Endometrial microvascular endothelial cells (primary cell): Measurements from ENCODE around the gene ABTB1. TPM values are rescaled to one million over a fixed set of nuclear protein-coding genes. Genes with fewer than 3 reads are reported as not detected.

Experiments used
- in situ Hi-C: cut with HindIII; loops from 2 replicates; pipeline ENCODE4 v1.10.0; 2017; ENCODE audit warnings: low sequenced_read_pairs, low pct_unique_long_range_greater_than_20kb; ENCODE audit errors: inconsistent ontology term
- total RNA-seq: library from RNA; depleted of rRNA; stranded (reverse); fragments of >200 nt; gene quantifications from one replicate; pipeline ENCODE4 v1.2.3, GENCODE V29; 2015; ENCODE audit errors: inconsistent ontology term

The ABTB1 gene
- total RNA-seq, 1 donor from 2014 or later = 6.4 TPM

DNA sequence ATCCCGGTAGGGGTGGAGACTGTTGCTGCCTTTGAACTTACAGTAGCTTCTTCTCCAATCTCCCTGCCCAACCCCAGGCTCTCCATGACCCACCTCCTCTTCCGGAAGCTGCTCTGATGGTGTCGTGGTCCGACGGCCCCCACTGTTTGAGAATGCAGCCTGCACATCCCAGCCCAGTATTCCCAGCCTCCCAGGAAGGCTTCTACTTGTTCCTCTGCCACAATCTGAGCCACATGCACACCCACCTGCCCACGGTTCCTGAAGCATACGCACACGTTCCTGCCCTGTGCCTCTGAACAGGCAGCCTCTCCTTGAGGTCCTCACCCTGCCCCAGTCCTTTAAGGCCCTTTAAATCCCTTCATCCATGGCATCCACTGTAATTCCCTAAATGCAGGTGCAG is 57.4 kb downstream of the ABTB1 start:
- in situ Hi-C loops = no loop called here

Other genes with a start within 250 kb of the ABTB1 start
- gene TPRA1, start 82.2 kb upstream of the ABTB1 start, total RNA-seq = 39.7 TPM
- 102 TPM for gene MCM2, start 74.5 kb upstream of the ABTB1 start, total RNA-seq
- gene PODXL2, start 43.8 kb upstream of the ABTB1 start, total RNA-seq = 0.09 TPM
- gene MGLL, start 149.6 kb downstream of the ABTB1 start, total RNA-seq = 138 TPM
- not detected for gene KBTBD12, start 242.3 kb downstream of the ABTB1 start, total RNA-seq